ENCODE results near the gene PLEKHA6. TPM values are rescaled to one million over a fixed set of nuclear protein-coding genes. Genes with fewer than 3 reads are reported as not detected.

PLEKHA6 gene
- total RNA-seq, 1 donor from 2014 or later, result 27.9 TPM

- intact Hi-C loops (cut with DNase I), result no loop called here
- DNase-seq (ENCODE audit: low spot score), result no peak
These were observed 82.0 kb downstream of the PLEKHA6 start for GRCh38 chr1:204277563-204278219.

GRCh38 chr1:204275695-204276370, 83.9 kb downstream of the PLEKHA6 start:
- intact Hi-C loops (cut with DNase I), result no loop called here
- no peak for DNase-seq (ENCODE audit: low spot score)

DNA sequence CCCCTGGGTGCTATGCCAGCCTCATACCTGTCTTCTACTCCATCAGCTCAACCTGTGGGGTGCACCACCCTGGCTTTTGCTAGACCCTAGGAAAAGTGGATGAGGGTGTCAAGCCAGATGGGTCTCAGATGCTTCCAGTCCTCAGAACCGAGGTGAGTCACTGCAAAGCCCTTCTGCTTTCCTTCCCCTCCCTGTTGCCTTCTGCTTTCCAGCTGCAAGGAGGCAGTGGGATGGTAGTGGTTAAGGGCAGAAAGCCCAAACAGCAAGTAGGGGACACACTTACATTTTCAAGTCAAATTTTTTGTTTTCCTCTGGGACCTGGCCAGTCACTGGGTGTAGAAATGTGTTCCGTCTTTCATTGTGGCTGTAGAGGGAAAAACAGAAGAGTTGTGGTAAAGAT, 85.3 kb downstream of the PLEKHA6 start:
- DNase-seq (ENCODE audit: low spot score), result no peak
- intact Hi-C loops (cut with DNase I), result no loop called here

GRCh38 chr1:204272505-204272904, 87.2 kb downstream of the PLEKHA6 start:
- intact Hi-C loops (cut with DNase I), result no loop called here
- DNase-seq (ENCODE audit: low spot score), result no peak

DNA sequence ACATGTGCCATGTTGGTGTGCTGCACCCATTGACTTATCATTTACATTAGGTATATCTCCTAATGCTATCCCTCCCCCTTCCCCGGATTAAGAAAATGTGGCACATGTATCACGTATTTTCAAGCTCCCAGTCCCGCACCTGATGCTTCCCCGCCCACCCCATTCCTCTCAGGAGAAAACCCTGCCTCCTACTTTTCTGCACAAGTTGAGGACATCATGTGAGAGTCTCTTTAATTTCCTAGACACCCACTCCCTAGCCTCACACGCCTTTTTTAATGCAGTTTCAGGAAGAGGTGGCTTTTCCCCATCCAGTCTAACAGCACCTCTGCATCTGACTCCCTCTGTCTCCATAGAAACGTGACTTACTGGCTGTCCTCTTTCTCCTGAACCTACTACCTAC, 87.8 kb downstream of the PLEKHA6 start:
- intact Hi-C loops (cut with DNase I), result no loop called here

DNA sequence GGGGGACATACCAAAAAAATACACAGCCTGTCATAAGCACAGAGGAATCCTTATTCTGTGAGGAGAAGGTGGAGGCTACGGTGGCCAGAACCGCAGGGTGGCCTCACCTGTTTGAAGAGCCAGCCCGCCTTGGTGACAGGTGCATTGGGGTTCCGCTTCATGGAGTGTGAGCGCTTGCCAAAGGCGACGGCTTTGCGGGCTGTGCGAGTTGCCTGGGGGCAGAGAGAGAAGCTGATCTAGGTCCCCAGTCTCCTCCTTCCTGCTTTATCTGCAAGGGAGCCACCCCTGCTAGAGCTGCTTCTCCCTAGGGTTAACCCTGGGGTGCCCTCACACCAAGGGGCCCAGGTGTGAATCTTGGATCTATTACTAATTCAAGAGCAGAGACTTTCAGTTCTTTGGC, 91.6 kb downstream of the PLEKHA6 start:
- intact Hi-C loops (cut with DNase I), result no loop called here
- DNase-seq (ENCODE audit: low spot score), result no peak

More for the DNA sequence above, 87.8 kb downstream of the PLEKHA6 start:
- no peak for DNase-seq (ENCODE audit: low spot score)

DNA sequence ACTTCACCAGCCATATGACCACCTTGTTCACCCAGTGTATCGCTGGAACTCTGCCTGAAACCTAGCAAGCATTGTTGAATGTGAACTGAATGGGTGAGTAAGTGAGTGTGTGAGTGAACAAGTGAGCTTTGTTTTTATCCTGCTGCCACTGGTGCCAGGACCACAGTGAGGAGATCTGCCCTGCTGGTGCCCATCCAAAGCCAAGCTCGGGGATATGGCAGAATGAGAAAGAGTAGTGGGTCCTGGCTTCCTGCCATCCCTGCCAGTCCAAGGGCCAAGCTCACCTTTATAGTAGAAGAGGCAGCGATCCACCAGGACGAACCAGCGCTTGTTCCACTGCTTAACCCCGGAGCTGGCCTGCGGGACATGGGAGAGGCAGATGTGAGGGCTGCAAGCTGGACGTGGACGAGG, 92.5 kb downstream of the PLEKHA6 start:
- intact Hi-C loops (cut with DNase I), result no loop called here
- DNase-seq (ENCODE audit: low spot score), result no peak

- intact Hi-C loops (cut with DNase I), result no loop called here
- DNase-seq (ENCODE audit: low spot score), result no peak
These were observed 93.2 kb downstream of the PLEKHA6 start for GRCh38 chr1:204266504-204267034.

DNA sequence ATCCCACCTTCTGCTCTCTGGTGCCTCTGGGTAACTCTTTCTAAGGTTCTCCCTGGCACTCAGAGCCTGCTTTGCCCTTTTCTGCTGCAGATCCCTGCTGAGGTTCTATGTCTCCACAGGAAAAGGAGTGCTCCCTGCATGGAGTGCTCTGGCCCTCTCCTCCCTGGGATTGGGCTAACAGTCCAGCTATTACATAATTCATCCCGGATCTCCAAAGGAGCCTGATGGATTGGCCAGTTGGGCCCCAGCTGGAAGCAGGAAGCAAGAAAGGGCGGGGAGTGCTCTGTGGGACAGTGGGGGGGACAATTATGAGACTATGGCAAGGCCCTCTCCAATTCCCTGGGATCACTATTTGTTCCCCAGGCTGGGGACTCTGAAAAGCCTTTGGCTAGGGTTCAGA, 94.1 kb downstream of the PLEKHA6 start:
- intact Hi-C loops (cut with DNase I), result no loop called here
- DNase-seq (ENCODE audit: low spot score), result no peak

GRCh38 chr1:204264805-204265204, 94.9 kb downstream of the PLEKHA6 start:
- DNase-seq (ENCODE audit: low spot score), result no peak
- intact Hi-C loops (cut with DNase I), result loop anchor here (5.0 kb wide), 1 partner anchor 32 kb away; no protein-coding TSS in a partner anchor

DNA sequence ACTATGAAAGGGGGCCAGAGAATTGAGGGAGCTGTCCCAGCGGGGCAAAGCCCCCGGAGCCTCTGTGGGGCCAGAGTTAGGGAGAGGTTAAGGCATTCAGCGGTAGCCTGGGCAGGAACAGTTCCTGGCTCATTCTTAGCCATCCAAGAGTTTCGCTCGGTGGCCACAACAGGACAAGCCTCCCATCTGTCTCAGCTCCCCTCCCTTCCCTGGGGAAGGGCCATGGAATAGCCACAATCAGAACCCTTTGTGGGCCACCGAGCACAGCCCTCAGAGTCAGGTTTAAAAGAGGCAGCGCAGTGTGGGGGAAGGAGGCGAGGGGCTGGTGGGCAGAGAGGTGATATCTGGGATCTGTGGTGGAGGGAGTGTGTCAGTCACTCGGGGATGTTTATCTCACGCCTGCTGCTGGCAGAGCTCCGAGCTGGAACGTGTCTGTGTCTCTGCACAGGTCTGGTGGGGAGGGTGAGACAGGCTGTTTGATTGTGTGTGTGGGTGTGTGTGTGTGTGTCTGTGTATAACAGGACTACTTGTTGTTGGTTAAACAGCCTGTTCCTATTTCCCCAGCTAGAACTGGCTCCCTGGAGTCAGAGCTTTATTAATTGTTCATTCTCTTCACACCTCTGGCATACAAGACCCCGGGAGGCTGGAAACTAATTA, 96.3 kb downstream of the PLEKHA6 start:
- no peak for DNase-seq (ENCODE audit: low spot score)
- intact Hi-C loops (cut with DNase I), result loop anchor here (5.0 kb wide), 1 partner anchor 34 kb away; no protein-coding TSS in a partner anchor

DNA sequence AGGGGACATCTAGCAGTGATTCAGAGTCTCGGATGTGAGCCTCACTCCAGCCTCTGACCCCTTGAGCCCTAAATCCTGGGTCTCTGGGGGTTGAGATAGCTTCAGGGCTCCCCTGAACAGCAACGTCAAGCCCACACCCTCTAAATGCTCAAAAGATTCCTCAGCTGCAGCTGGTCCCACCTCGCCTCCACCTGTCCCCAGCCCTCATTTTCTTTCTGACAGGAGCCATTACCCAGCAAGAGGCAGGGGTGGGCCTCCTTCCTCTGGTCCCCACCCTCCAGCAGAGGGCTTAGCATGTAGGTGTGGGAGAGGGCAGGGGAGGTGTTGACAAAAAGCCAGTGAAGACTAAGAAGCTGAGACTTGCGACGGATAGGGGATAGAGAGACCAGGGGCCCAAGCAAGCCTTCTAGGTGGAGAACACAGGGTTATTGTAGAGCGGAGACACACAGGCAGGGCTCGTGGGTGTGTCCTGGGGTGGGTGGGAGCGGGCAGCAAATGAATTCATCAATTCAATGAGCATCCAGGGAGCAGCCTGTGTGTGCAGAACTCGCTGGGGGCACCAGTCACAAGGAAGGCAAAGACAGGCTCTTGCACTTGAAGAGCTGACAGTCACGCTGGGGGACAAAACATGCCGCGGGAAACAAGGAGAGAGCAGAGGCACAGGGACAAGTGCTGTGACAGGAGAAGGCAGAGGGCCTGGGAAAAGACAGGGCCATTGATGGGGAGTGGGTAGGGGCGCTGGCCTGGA, 97.0 kb downstream of the PLEKHA6 start:
- intact Hi-C loops (cut with DNase I), result loop anchor here (5.0 kb wide), 1 partner anchor 35 kb away; no protein-coding TSS in a partner anchor
- DNase-seq (ENCODE audit: low spot score), result no peak

DNA sequence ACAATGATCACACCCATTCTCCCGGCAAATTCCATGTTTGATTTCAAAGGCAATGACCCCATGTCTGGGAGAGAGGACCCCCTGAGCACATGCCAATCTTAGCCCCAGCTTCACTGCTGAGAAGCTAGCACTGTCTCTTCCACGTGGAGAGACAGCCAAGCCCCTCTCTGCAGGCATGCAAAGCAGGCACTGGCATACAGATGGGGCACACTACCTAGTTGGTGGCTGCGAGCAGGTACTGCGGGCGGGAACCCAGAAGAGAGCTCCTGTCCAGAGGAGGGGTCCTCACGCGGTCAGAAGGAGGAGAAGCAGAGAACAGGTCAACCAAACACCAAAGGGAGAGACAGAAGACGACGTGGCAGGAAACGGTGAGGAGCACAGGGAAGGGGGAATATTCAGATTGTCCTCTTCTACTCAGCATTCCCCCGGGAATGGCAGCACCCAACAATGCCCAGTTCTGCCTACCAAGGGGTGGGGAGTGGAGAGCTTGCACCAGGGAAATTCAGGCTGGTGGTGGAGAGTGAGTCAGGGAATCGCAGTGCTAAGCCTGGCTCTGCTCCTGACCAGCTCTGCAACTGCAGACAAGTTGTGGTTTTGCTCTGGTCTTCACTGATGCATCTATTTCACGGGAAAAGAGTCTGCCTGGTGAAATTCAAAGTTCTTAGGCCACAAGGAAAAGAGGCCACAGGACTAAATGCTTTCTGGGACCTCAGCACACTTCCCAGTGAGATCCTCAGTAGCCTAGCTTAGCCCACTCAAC, 97.8 kb downstream of the PLEKHA6 start:
- intact Hi-C loops (cut with DNase I), result loop anchor here (5.0 kb wide), 1 partner anchor 35 kb away; no protein-coding TSS in a partner anchor
- DNase-seq (ENCODE audit: low spot score), result no peak

GRCh38 chr1:204261266-204261665, 98.5 kb downstream of the PLEKHA6 start:
- DNase-seq (ENCODE audit: low spot score), result no peak
- intact Hi-C loops (cut with DNase I), result loop anchor here (5.0 kb wide), 1 partner anchor 36 kb away; no protein-coding TSS in a partner anchor

- no peak for DNase-seq (ENCODE audit: low spot score)
- intact Hi-C loops (cut with DNase I), result loop anchor here (5.0 kb wide), 1 partner anchor 37 kb away; no protein-coding TSS in a partner anchor
These were observed 99.0 kb downstream of the PLEKHA6 start for GRCh38 chr1:204260601-204261197.

GRCh38 chr1:204259782-204260181, 99.9 kb downstream of the PLEKHA6 start:
- DNase-seq (ENCODE audit: low spot score), result no peak
- intact Hi-C loops (cut with DNase I), result loop anchor here (5.0 kb wide), 2 partner anchors 38 to 48 kb away; no protein-coding TSS in a partner anchor

GRCh38 chr1:204259196-204259595, 100.5 kb downstream of the PLEKHA6 start:
- intact Hi-C loops (cut with DNase I), result loop anchor here (5.0 kb wide), 1 partner anchor 48 kb away; no protein-coding TSS in a partner anchor
- DNase-seq (ENCODE audit: low spot score), result no peak

All from cardiac septum (tissue), 1 donor.